Endothelial cell of umbilical vein (primary cell): Measurements from ENCODE around the gene DPH2. TPM values are rescaled to one million over a fixed set of nuclear protein-coding genes. Genes with fewer than 3 reads are reported as not detected.
A peak's percentile ranks its signal among the peaks of the same experiment; 100 is the strongest.

Experiments used
- BruUV-seq: library from RNA; stranded (reverse); fragments of 400-500 nt; replicated peaks from 2 replicates; lab custom pipeline; 2021; lab: Mats Ljungman, UMichigan
- CTCF ChIA-PET: fragments of 300-600, 350-600 bp; sonication (Branson Sonifier 250); formaldehyde crosslinking; loops from one replicate; lab custom pipeline; 2021; ENCODE audit warnings: antibody characterized with exemption, inconsistent platforms; lab: Charles Lee
- POLR2A ChIA-PET: fragments of 300-600, 350-600 bp; sonication (Branson Sonifier 250); formaldehyde crosslinking; loops from one replicate; lab custom pipeline; 2021; ENCODE audit warnings: antibody characterized with exemption, inconsistent platforms; lab: Charles Lee
- DNase-seq: peaks from one replicate; pipeline ENCODE4 v3.0.0-alpha.2; 2011; ENCODE audit warnings: low read depth, low spot score
- FAIRE-seq: peaks from 2 replicates; lab custom pipeline; 2011; peaks lifted over from hg19 to GRCh38; lab: Jason Lieb, UNC
- H2AFZ ChIP-seq: 2 replicates; pipeline ENCODE4 v1.6.0; 2012; ENCODE audit warnings: low read depth, low read length, control low read depth, inconsistent platforms
- H3K27ac ChIP-seq: 2 replicates; pipeline ENCODE4 v1.5.1; 2011; ENCODE audit warnings: low read depth, mild to moderate bottlenecking, control low read depth, low read length, moderate library complexity; ENCODE audit not compliant: insufficient read depth
- H3K27me3 ChIP-seq, 2 experiments: 2 replicates each; pipeline versions ENCODE4 v1.6.0 to v1.6.1; 2011; ENCODE audit warnings: low read length in 2 of 2, mixed read lengths in 1 of 2; ENCODE audit not compliant: control insufficient read depth in 2 of 2, insufficient read depth in 2 of 2
- H3K36me3 ChIP-seq, 2 experiments: 2 replicates in 1 of 2; 3 replicates in 1 of 2; pipeline ENCODE4 v1.5.1; 2011; ENCODE audit warnings: low read length in 2 of 2, mild to moderate bottlenecking in 1 of 2, moderate library complexity in 1 of 2; ENCODE audit not compliant: control insufficient read depth in 2 of 2, insufficient read depth in 2 of 2; ENCODE audit errors: extremely low read depth in 1 of 2
- H3K4me1 ChIP-seq: 3 replicates; pipeline ENCODE4 v1.5.1; 2011; ENCODE audit warnings: mild to moderate bottlenecking, low read length; ENCODE audit not compliant: control insufficient read depth, insufficient read depth; ENCODE audit errors: extremely low read depth
- H3K4me2 ChIP-seq: 2 replicates; pipeline ENCODE4 v1.6.1; 2011; ENCODE audit warnings: low read length, control low read depth, mixed read lengths; ENCODE audit not compliant: insufficient read depth
- H3K4me3 ChIP-seq, 3 experiments: fragments of 200-600 bp in 1 of 3; sonication (generic), shearing (Covaris generic) in 1 of 3; replicated peaks in 1 of 3; 2 replicates each; pipeline ENCODE4 v1.5.1; 2011 to 2016; ENCODE audit warnings: control low read depth in 3 of 3, low read length in 3 of 3, mild to moderate bottlenecking in 2 of 3, inconsistent platforms in 1 of 3, low read depth in 1 of 3, moderate library complexity in 1 of 3; ENCODE audit not compliant: insufficient read depth in 1 of 3
- H3K79me2 ChIP-seq: 2 replicates; pipeline ENCODE4 v1.6.0; 2012; ENCODE audit warnings: low read length, inconsistent platforms; ENCODE audit not compliant: control insufficient read depth, insufficient read depth
- H3K9ac ChIP-seq: replicated peaks from 2 replicates; pipeline ENCODE3; 2011; ENCODE audit warnings: low read length, control low read depth; ENCODE audit not compliant: insufficient read depth; ENCODE audit errors: extremely low read depth
- H3K9me1 ChIP-seq: replicated peaks from 3 replicates; pipeline ENCODE4 v1.6.0; 2011; ENCODE audit warnings: mild to moderate bottlenecking, low read length; ENCODE audit not compliant: control insufficient read depth, insufficient read depth; ENCODE audit errors: extremely low read depth
- H3K9me3 ChIP-seq: replicated peaks from 2 replicates; pipeline ENCODE4 v1.5.1; 2012; ENCODE audit warnings: low read length, inconsistent platforms; ENCODE audit not compliant: control insufficient read depth, insufficient read depth
- H4K20me1 ChIP-seq: replicated peaks from 2 replicates; pipeline ENCODE3; 2011; ENCODE audit warnings: mild to moderate bottlenecking, low read length; ENCODE audit not compliant: control insufficient read depth, insufficient read depth; ENCODE audit errors: extremely low read depth
- CTCF ChIP-seq, 2 donors: IDR thresholded peaks; 1 replicate in 1 of 2; 2 replicates in 1 of 2; pipeline ENCODE4 v1.5.1; 2011; ENCODE audit warnings: low read length in 2 of 2, mild to moderate bottlenecking in 2 of 2, moderate library complexity in 2 of 2, control low read depth in 1 of 2, inconsistent platforms in 1 of 2, low read depth in 1 of 2; ENCODE audit not compliant: insufficient read depth in 1 of 2; ENCODE audit errors: extremely low read depth in 1 of 2
- EZH2 ChIP-seq: IDR thresholded peaks from 2 replicates; pipeline ENCODE4 v1.6.1; 2012; ENCODE audit warnings: borderline replicate concordance, low read depth, mild to moderate bottlenecking, moderate library complexity, low read length, inconsistent platforms; ENCODE audit not compliant: severe bottlenecking
- FOS ChIP-seq: IDR thresholded peaks from 2 replicates; pipeline ENCODE4 v1.6.1; 2011; ENCODE audit warnings: mild to moderate bottlenecking, low read length, moderate library complexity, borderline replicate concordance; ENCODE audit not compliant: insufficient read depth
- GATA2 ChIP-seq: IDR thresholded peaks from 2 replicates; pipeline ENCODE4 v1.7.0; 2011; ENCODE audit warnings: low read depth, mild to moderate bottlenecking, moderate library complexity, mixed read lengths, low read length; ENCODE audit not compliant: insufficient read length, insufficient read depth
- JUN ChIP-seq: IDR thresholded peaks from 2 replicates; pipeline ENCODE4 v1.6.1; 2011; ENCODE audit warnings: borderline replicate concordance, low read depth; ENCODE audit not compliant: insufficient read length, insufficient read depth
- MAX ChIP-seq: IDR thresholded peaks from 2 replicates; pipeline ENCODE4 v1.6.1; 2011; ENCODE audit not compliant: insufficient read depth, insufficient read length
- MYC ChIP-seq: IDR thresholded peaks from one replicate; pipeline ENCODE4 v1.6.1; 2011; ENCODE audit warnings: mild to moderate bottlenecking, low read depth, low read length
- POLR2A ChIP-seq: IDR thresholded peaks from 2 replicates; pipeline ENCODE4 v1.6.1; 2012; ENCODE audit warnings: low read depth, mild to moderate bottlenecking, control low read depth, low read length
- POLR2AphosphoS5 ChIP-seq: IDR thresholded peaks from 2 replicates; pipeline ENCODE4 v1.6.1; 2012; ENCODE audit warnings: low read depth, mild to moderate bottlenecking, control low read depth, low read length, moderate library complexity; ENCODE audit not compliant: insufficient read depth
- dilution Hi-C: fragments of 300-500 bp; cut with MboI; formaldehyde crosslinking; loops from one replicate; pipeline ENCODE4 v1.15.0; 2019; ENCODE audit warnings: low sequenced_read_pairs; ENCODE audit not compliant: extremely low pct_ligation_motif_present
- intact Hi-C: fragments of 100-400 bp; cut with micrococcal nuclease; formaldehyde crosslinking; loops from one replicate; pipeline ENCODE4 v1.10.0; 2022
- polyA plus RNA-seq, 4 experiments: library from polyadenylated mRNA; depleted of rRNA in 3 of 4; stranded (reverse) in 3 of 4; unstranded in 1 of 4; fragments of >200 nt; gene quantifications; 2 replicates each; pipeline versions ENCODE4 v1.2.1 to v1.2.3, GENCODE V29; 2011 to 2012; ENCODE audit warnings: missing spikeins in 1 of 4
- total RNA-seq: library from RNA; stranded (reverse); gene quantifications from 2 replicates; pipeline ENCODE4 v1.2.3, GENCODE V29; 2021

Gene DPH2
- total and polyA plus RNA-seq, 2 donors (not counting 3 experiments of a cell fraction or from before 2014, with no cell fraction given) = 28.1 to 59.1 TPM

GRCh38 chr1:43968348-43968948, 1.4 kb upstream of the DPH2 start:
- Histone ChIP-seq H3K4me1 (peaks cover 7% of the 10 kb centered on the region), H3K27me3 (no peaks in the 10 kb centered on the region), H3K36me3 (peaks cover 0 to 14% of the 10 kb centered on the region in 2 experiments), H3K9me1 (no peaks in the 10 kb centered on the region), H3K9me3 (no peaks in the 10 kb centered on the region), H3K9ac (no peak overlapping the region), H3K27ac (no peak overlapping the region), H3K4me2 (no peak overlapping the region), H4K20me1 (no peaks in the 10 kb centered on the region), H3K4me3 (no peak overlapping the region), H3K79me2 (peaks cover 4% of the 10 kb centered on the region), H2AFZ (no peak overlapping the region)
- DNase-seq = peak; percentile 24
- no TSS peak for BruUV-seq
- TF ChIP-seq JUN = no peak
- no peak for TF ChIP-seq MYC
- TF ChIP-seq GATA2 = no peak
- no peak for TF ChIP-seq CTCF (IDR thresholded peaks at IDR 0.05; ENCODE audit: extremely low read depth in 1 of 2, insufficient read depth in 1 of 2, low read depth in 1 of 2, low read length in 2 of 2)
- TF ChIP-seq FOS = no peak
- TF ChIP-seq EZH2 = no peak
- no peak for TF ChIP-seq MAX
- TF ChIP-seq POLR2AphosphoS5 = no peak
- no peak for TF ChIP-seq POLR2A
- peak; percentile 65 for FAIRE-seq
- intact Hi-C loops (loop anchor here (2.0 kb wide), 1 partner anchor 62 kb away; the partner anchor contains the start of gene SLC6A9), dilution Hi-C loops (no loop called here)
- ChIA-PET CTCF (interaction anchor here (0.6 to 2.7 kb wide), 3 partner anchors 21 to 205 kb away, joined by 4 to 7 read pairs (median 5); partner anchors contain the start of gene IPO13), POLR2A (no interaction called here)
